ENCODE measurements around the gene NBEA.

NBEA gene

DNA sequence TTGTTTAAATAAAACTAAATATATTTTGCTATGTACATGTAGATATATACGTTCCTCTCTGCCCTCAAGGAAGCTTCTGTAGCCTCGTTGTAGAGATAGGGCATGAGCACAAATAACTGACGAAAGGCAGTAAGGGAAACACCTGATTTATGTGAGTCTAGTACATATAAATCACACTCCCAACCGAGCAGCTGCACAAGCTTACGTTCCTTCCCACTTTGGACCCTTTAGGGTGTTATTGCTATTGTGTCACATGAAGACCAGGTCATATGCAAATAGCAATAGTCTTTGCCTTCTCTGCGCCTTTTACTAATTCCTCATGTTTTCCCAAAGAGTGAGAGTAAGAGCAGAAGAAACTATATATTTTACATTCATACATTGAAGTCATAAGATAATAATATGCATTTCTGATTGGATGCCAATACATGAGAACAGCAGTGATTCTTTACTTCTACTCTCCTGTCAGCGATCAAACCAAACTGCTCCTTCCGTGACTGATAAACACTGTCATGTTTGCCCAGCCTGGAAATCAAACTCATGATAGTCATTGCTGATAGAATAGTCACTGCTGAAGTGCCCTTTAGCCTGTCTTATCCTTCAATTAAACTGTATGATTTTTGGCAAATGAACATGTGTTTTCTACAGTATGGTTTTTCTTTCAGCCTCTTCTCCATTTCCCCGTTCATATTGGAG lies 661.7 kb downstream of the NBEA start:
- DNase-seq (ENCODE audit: low read depth, low spot score), result no peak
- TF ChIP-seq, protein P1, sequence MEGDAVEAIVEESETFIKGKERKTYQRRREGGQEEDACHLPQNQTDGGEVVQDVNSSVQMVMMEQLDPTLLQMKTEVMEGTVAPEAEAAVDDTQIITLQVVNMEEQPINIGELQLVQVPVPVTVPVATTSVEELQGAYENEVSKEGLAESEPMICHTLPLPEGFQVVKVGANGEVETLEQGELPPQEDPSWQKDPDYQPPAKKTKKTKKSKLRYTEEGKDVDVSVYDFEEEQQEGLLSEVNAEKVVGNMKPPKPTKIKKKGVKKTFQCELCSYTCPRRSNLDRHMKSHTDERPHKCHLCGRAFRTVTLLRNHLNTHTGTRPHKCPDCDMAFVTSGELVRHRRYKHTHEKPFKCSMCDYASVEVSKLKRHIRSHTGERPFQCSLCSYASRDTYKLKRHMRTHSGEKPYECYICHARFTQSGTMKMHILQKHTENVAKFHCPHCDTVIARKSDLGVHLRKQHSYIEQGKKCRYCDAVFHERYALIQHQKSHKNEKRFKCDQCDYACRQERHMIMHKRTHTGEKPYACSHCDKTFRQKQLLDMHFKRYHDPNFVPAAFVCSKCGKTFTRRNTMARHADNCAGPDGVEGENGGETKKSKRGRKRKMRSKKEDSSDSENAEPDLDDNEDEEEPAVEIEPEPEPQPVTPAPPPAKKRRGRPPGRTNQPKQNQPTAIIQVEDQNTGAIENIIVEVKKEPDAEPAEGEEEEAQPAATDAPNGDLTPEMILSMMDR (IDR thresholded peaks at IDR 0.05; ENCODE audit: low read depth, low read length), result no peak
- in situ Hi-C loops (cut with HindIII; ENCODE audit: low sequenced_read_pairs), result no loop called here
- no peak overlapping the region for H3K4me3 ChIP-seq (ENCODE audit: low read depth, low read length)

DNA sequence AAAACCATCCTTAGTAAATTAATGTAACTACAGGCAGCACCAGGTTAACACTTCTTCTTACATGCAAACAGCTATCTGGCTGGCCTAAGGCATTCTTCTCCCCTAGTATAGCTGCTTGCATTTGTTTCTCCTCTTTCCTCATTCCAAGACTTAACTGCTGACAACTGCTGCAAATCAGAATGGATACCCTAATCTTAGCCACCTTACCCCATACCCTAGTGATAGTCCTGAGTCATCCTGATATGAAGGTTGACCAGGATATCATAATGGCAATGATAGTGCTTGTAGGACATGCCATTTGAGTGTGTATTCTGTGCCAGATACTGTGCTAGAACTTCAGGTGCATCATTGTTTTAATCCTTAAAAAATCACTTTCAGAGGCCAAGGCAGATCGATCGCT lies 672.6 kb downstream of the NBEA start:
- DNase-seq (ENCODE audit: low read depth, low spot score), result no peak
- H3K4me3 ChIP-seq (ENCODE audit: low read depth, low read length), result no peak overlapping the region
- in situ Hi-C loops (cut with HindIII; ENCODE audit: low sequenced_read_pairs), result no loop called here
- TF ChIP-seq, protein P1 (IDR thresholded peaks at IDR 0.05; ENCODE audit: low read depth, low read length), result no peak

DNA sequence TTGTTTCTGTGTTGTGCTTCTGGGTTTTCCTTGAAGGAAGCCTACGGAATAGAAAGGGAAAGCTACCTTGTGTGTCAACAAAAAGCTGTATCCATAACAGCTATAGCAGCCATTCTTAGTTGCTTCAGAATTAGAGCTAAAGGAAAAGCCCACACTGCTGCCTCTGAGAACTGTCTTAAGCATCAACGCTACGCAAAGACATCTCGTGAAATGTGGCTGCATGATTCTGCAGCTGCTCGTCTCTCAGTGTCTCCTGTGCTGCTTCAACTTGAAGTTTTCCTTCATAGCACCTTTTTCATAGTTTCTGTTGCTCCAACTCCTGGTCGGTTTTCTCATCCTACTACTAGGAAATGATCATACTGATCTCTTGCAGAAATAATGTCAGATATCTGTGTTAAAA lies 675.4 kb downstream of the NBEA start:
- H3K4me3 ChIP-seq (ENCODE audit: low read depth, low read length), result no peak overlapping the region
- in situ Hi-C loops (cut with HindIII; ENCODE audit: low sequenced_read_pairs), result no loop called here
- no peak for DNase-seq (ENCODE audit: low read depth, low spot score)
- TF ChIP-seq, protein P1 (IDR thresholded peaks at IDR 0.05; ENCODE audit: low read depth, low read length), result no peak

DNA sequence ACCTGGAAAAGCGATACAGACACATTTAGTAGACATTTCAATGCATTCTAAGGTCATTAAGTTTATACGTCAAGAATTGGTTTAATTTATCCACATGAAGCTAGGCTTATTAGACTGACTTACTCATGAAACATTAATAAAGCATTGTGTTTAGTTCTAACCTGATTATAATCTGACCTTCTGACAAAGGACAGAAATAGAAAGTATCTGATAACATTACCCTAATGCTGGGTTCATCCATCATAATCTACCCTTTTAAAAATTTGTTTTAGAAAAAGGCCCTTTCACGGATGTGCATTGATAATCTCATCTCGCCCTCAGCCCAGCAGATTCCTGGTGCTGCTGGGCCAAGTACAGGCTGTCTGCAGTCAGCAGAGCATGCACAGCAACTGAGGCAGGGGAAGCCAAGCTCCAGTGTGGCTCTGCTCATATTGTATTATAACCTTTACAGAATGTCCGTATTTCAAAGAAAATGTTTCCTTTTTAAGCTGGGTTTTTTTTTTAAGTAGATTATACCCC lies 676.6 kb downstream of the NBEA start:
- no peak for DNase-seq (ENCODE audit: low read depth, low spot score)
- in situ Hi-C loops (cut with HindIII; ENCODE audit: low sequenced_read_pairs), result no loop called here
- H3K4me3 ChIP-seq (ENCODE audit: low read depth, low read length), result no peak overlapping the region
- TF ChIP-seq, protein P1 (IDR thresholded peaks at IDR 0.05; ENCODE audit: low read depth, low read length), result no peak

DNA sequence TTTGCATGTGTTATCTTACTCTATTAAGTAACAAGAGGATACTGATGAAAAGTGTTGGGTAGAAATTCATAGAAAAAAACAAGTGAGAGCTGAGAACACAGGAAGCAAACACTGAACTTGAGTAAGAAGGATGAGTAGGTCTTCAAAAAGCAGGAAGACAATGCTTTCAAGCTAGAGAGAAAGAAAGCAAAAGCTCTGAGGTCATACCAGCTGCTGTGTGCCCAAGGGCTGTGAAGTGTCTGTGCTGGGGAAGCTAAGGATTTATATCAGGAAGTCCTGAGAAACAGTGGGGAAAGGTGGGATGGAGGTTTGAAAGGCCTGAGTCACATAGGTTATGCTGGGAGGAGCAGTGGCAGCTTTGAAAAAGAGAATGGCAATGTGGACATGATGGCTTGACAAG lies 679.9 kb downstream of the NBEA start:
- TF ChIP-seq, protein P1 (IDR thresholded peaks at IDR 0.05; ENCODE audit: low read depth, low read length), result no peak
- no peak overlapping the region for H3K4me3 ChIP-seq (ENCODE audit: low read depth, low read length)
- no peak for DNase-seq (ENCODE audit: low read depth, low spot score)
- in situ Hi-C loops (cut with HindIII; ENCODE audit: low sequenced_read_pairs), result no loop called here

DNA sequence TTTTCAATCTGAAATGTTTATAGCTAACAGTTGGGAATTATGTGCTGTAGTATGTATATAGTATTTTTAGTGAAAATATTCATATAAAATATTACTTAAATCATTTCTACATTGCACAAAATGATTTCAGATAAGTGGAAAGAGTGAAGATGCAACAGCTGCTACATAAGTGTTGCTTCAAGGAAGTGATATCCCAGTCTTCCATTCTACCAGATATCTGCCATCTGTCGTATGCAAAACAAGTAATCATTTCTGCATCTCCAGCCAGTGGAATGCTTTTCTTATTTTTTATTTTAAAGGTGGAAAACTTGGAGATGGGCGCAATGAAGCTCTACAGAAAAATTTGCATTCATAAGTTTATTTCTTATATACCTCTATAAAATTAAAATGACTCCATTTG lies 687.0 kb downstream of the NBEA start:
- TF ChIP-seq, protein P1 (IDR thresholded peaks at IDR 0.05; ENCODE audit: low read depth, low read length), result no peak
- DNase-seq (ENCODE audit: low read depth, low spot score), result no peak
- in situ Hi-C loops (cut with HindIII; ENCODE audit: low sequenced_read_pairs), result no loop called here
- H3K4me3 ChIP-seq (ENCODE audit: low read depth, low read length), result no peak overlapping the region
